ENCODE measurements around the gene TRPM8. TPM values are rescaled to one million over a fixed set of nuclear protein-coding genes. Genes with fewer than 3 reads are reported as not detected.
A peak's percentile ranks its signal among the peaks of the same experiment; 100 is the strongest.
"Not testable (repeated sequence)": the region's sequence is repeated elsewhere in the genome, so short reads cannot be mapped to it uniquely, and the experiment has no call there.

The TRPM8 gene
- 13.6 and 19.9 TPM in 2 replicates for total RNA-seq (2014; rRNA removed; shearing (Covaris generic))

GRCh38 chr2:233917116-233917515 is at the start of gene TRPM8:
Gene TRPM8, plus strand, starts transcription at chr2:233917373. Its CDS starts 9,165 bp downstream, at chr2:233926538.
- DNase-seq (ENCODE audit: low read depth): no peak

DNA sequence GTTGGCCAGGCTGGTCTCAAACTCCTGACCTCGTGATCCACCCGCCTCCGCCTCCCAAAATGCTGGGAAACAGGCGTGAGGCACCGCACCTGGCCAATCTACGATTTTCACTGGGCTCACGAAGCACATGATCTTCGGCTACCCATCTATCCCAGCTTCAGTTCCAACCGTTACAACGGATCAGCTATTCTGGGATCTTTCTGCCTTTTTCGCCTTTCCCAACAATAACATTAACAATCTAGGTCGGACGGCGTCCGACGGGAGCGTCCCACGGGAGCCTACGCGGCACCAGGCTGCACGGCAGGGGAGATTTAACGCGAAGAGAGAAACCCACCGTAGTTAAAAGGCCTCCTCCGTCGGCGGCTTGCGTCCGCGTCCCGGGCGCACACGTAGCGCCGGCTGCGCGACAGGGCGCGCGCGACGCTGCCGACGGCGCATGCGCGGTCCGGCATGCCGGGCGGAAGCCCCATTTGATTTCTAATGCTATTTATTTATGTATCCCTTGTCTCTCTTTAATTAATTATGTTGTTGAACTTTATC is 49.1 kb upstream of the TRPM8 start, which contains the start of gene MSL3B:
MSL3B (minus strand) TSS at position 394 of the 540 bp plus-strand sequence.
- DNase-seq (ENCODE audit: low read depth): peak; percentile 70

- no peak for DNase-seq (ENCODE audit: low read depth)
Measured at GRCh38 chr2:233871432-233871831, 45.7 kb upstream of the TRPM8 start.

DNA sequence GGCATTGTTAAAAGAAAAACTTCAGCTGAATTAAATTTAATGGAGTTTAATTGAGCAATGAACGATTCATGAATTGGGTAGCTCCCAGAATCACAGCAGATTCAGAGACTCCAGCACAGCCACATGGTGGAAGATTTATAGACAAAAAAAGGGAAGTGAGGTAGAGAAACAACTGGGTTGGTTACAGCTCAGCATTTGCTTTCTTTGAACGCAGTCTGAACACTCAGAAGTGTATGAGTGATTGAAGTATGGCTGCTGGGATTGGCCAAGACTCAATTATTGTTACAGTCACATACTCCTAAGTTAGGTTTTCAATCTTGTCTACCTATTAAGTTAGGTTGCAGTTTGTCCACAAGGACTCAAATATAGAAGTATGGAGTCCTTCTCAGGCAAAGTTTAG is 45.0 kb upstream of the TRPM8 start:
- peak; percentile 46 for DNase-seq (ENCODE audit: low read depth)

GRCh38 chr2:233882353-233882752 is 34.8 kb upstream of the TRPM8 start:
- DNase-seq (ENCODE audit: low read depth): no peak

GRCh38 chr2:233892793-233893192 is 24.4 kb upstream of the TRPM8 start:
- peak; percentile 74 for DNase-seq (ENCODE audit: low read depth)

- DNase-seq (ENCODE audit: low read depth): not testable (repeated sequence)
Measured at GRCh38 chr2:233896253-233896652, 20.9 kb upstream of the TRPM8 start.

- no peak for DNase-seq (ENCODE audit: low read depth)
Measured at GRCh38 chr2:233901367-233901766, 15.8 kb upstream of the TRPM8 start.

DNA sequence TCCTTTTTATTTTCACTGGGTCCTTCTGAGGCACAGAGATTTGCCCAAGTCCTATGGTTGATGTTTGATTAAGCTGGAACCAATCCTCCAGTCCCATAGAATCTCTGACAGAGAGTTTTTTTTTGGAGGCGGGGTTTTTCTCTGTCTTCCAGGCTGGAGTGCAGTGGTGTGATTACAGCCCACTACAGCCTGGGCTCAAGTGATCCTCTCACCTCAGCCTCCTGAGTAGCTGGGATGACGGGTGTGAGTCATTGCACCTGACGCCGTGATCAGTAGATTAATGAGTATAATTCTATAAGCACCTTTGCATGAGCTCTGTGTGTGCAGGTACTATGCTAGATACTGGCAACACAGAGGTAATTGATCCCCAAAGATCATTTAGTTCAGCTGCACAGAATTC is 15.3 kb upstream of the TRPM8 start:
- DNase-seq (ENCODE audit: low read depth): no peak

GRCh38 chr2:233905945-233906344 is 11.2 kb upstream of the TRPM8 start:
- no peak for DNase-seq (ENCODE audit: low read depth)

- DNase-seq (ENCODE audit: low read depth): no peak
Measured at GRCh38 chr2:233907627-233908026, 9.5 kb upstream of the TRPM8 start.

DNA sequence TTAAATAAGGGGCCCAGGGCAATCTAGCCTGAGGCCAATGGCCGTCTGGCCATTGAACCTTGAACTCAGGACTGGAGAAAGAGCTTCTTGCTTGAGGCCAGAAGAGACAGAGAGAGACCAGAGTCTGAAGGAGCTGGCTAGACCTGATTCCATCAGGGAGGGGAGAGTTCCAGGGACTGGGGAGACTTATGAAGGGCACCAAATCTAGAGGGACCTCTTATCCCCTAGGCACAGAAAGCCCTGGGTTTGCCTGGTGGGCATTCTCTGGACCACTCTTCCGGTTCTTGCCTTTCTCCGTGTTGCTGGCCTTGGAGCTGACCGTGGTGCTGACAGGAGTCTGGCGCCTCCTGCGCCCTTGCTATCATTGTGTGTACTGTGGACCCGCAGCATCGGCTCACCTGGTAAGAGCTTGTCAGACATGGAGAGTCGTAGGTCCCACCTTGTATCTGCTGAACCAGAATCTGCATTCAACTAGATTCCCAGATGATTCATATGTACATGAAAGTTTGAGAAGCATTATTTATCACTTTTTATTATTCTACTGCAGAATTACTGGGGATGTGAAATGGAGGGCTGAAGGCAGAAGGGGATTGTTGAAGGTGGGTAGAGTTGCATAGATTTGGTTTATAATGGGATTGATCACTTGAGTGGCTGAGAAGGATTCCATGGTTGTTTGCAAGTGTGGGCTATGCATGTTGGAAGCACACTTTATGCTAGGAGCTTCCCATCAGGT is 4.3 kb upstream of the TRPM8 start:
- peak; percentile 56 for DNase-seq (ENCODE audit: low read depth)

DNA sequence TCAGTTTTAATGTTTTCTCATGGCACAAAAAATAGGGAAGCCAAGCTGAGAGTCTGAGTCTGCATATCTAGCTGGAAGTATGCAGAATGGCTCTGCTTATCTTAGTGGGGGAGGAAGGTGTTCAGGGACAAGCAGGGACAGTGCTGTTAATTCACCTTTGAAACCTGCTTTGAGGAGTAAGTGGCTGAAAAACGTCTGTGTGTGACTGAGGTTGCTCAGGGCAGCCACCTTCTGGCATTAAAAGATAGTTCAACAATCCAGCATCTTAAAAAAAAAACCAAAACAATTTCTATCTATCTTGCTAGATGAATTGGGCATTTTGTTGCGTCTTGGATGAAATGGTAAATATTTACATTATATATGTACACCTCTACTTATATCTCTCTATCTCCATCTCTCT is 2.0 kb upstream of the TRPM8 start:
- DNase-seq (ENCODE audit: low read depth): no peak

DNA sequence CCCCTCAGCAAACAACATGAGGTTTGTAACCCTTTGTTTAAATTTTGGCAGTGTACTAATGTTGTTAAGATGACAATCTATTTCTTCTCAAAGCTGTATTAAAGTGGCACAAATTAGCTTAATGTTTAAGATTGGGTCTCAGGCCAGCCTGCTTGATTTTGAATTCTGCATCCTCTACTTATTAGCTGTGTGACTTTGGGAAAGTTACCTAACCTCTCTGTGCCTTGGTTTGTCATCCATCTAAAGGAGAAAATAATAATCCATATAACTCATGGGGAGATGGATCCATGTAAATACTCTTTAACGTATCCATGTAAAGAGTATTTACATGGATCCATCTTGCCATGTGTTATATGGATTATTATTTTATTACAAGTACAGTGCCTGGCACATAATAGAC is 2.1 kb downstream of the TRPM8 start:
- no peak for DNase-seq (ENCODE audit: low read depth)

- peak; percentile 70 for DNase-seq (ENCODE audit: low read depth)
Measured at GRCh38 chr2:233919938-233920337, 2.8 kb downstream of the TRPM8 start.

GRCh38 chr2:233922471-233922870 is 5.3 kb downstream of the TRPM8 start:
- DNase-seq (ENCODE audit: low read depth): no peak

GRCh38 chr2:233925402-233925801 is 8.2 kb downstream of the TRPM8 start:
- no peak for DNase-seq (ENCODE audit: low read depth)

DNA sequence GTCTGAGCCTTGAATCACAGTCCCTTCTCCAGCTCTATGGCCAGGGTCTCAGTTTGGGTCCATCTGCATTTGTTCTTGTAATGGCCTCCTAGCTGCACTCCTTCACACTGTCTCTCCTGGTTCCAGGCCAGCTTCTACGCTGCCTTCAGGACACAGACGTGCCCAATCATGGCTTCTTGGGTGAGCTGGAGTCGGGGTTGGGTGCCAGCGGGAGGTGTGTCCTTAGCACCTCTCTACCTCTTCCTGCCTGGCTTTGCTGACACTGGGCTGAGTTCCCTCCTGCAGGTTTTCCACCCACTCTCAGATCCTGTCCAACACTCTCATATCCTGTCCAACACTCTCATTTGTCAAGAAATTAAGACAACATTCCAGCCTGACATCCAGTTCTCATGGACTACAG is 9.6 kb downstream of the TRPM8 start:
- DNase-seq (ENCODE audit: low read depth): no peak

DNA sequence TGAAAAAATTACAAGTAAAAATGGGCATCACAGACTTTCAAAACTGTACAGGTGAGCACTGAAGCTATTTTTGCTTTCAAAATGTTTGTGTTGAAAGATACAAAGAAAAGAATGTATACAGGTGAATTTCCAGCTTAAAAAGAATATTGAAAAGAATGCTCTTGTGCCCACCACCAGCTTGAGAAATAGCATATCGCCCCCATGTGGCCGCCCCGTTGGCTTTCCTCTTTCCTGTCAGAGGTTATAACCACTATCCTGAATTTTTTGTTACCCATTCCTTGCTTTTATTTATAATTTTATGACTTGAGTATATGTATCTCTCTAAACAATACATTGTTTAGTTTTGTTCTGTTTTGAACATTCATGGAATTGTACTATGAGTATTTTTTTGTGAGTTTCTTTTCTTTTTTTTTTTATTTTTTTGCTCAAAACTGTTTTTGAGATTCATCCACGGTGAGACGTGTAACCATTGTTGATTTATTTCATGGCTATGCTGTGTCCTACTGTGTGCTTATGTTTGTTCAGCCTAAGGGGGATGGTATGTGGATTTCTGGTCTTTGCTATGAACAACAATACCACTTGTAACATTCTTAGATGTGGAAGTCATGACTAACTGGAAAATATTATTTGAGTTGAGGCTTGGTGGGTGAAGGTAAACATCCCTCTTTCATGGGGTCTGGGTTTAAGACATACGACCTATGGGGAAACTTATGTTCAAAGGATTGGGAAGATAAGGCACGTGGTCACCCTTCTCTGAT is 11.6 kb downstream of the TRPM8 start:
- DNase-seq (ENCODE audit: low read depth): peak; percentile 42

- peak; percentile 70 for DNase-seq (ENCODE audit: low read depth)
Measured at GRCh38 chr2:233929352-233930022, 12.3 kb downstream of the TRPM8 start.

GRCh38 chr2:233934524-233934923 is 17.4 kb downstream of the TRPM8 start:
- DNase-seq (ENCODE audit: low read depth): peak; percentile 60

DNA sequence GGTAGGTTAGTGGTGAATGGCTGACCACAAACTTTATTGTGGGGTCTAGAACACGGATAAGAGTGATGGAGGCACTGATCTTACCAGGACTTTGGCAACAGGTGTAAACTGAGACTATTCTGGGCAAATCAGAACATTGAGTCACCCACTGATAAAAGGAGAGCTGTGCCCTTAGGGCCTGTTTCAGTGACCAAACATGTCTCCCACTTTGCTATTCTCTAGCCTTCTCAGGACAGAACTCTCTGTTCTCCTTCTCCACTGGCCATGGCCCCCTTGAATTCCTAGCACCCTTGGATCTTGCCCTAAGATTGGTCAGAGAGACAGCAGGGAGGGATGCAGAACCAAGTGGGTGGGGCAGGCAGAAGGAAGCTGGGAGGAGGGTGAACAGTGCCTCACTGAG is 18.3 kb downstream of the TRPM8 start:
- peak; percentile 73 for DNase-seq (ENCODE audit: low read depth)

All from RPMI7951 (cell line).